Motor neuron (in vitro differentiated cells): ENCODE data around the gene SMAD3. TPM values are rescaled to one million over a fixed set of nuclear protein-coding genes. Genes with fewer than 3 reads are reported as not detected.

ENCODE experiments used
- ATAC-seq, 8 experiments: fragments of 200-7000 bp; cut with Tn5 transposase; replicated peaks in 6 of 8; 2 replicates each; pipeline ENCODE4 v1.8.0; 2021; ENCODE audit warnings: mild to moderate bottlenecking in 8 of 8, moderate library complexity in 8 of 8
- H3K27ac ChIP-seq, 2 donors: fragments of 250-450 bp; sonication (Bioruptor Pico); 2 replicates each; pipeline ENCODE4 v1.9.0; 2021; ENCODE audit warnings: antibody characterized with exemption in 2 of 2, mild to moderate bottlenecking in 2 of 2, moderate library complexity in 1 of 2
- H3K4me1 ChIP-seq, 2 donors: fragments of 250-450 bp; sonication (Bioruptor Pico); replicated peaks in 1 of 2; 2 replicates each; pipeline ENCODE4 v1.6.1; 2021; ENCODE audit warnings: antibody characterized with exemption in 2 of 2, mild to moderate bottlenecking in 2 of 2, moderate library complexity in 1 of 2
- H3K4me3 ChIP-seq, 5 donors: fragments of 250-450 bp; sonication (Bioruptor Pico); 2 replicates each; pipeline ENCODE4 v1.9.0; 2021; ENCODE audit warnings: antibody characterized with exemption in 5 of 5, mild to moderate bottlenecking in 5 of 5, moderate library complexity in 4 of 5
- WGBS, 10 experiments: fragments of 450-650 bp; shearing (Covaris generic); methylation state at CpG; one replicate each; pipeline ENCODE4 v1.0.0; 2022; 5-methylcytosine and 5-hydroxymethylcytosine counted together
- in situ Hi-C, 9 experiments: fragments of 400-800 bp; cut with MboI; loops; one replicate each; pipeline ENCODE4 v1.15.0; 2021; ENCODE audit warnings: low sequenced_read_pairs in 9 of 9, low pct_unique_long_range_greater_than_20kb in 2 of 9; ENCODE audit not compliant: unreplicated experiment in 9 of 9
- total RNA-seq, 8 experiments: library from RNA; unstranded; fragments of 300-600 nt; gene quantifications; 2 replicates each; pipeline versions ENCODE4 v1.2.3 to v1.2.4, GENCODE V29; 2022

SMAD3 gene
- total RNA-seq, 8 experiments from 2014 or later = 4.4 to 57.9 (median 13.9) TPM

DNA sequence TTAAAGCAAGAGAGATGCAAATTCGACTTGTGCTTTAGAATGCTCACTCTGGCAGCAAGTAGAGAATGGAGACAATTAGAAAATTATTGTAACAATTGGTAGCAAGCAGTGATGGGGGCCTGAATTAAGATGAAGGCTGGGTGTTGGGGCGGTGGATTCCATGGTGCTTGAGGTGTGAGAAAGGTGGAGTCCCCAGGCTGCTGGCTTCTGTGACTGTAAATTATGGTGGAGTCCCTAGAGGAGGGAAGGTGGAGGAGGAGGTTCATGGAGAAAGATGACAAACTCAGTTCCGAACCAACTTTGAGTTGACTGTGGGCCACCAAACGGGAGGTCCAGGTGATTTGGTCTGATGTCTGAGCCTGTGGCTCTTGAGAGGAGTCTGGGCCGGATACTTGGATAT lies 10.7 kb upstream of the SMAD3 start:
- no peak for ATAC-seq
- Histone ChIP-seq H3K4me1 (peaks cover 0 to 6% of the 10 kb centered on the region in 2 donors), H3K4me3 (no peak overlapping the region), H3K27ac (no peak overlapping the region)
- WGBS, 10 experiments = 38 to 87% (median 80%) methylated on average over 1 to 5 of the region's 5 CpGs; no CpG with 5 or more reads in 3 of the 10 experiments
- in situ Hi-C loops = no loop called here

DNA sequence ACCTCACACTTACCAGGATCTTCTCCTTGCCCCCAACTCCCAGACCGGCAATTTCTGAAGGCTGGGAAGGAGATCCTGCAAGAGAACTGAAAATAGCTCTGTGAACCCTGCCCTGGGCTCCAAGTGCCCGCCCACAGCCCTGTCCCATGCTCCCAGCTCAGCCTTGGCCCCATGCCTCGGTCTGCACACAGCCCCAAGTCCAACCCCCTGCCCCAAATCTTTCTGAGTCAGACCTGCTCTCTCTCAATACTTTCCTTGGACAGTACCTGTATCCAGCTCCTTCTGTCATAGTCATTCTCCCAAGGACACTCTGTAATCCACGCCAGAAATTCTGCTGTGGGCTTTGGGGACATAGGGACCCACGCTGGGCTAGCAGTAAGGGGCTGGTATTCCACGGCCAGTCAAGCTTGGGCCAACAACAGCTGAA lies 6.3 kb upstream of the SMAD3 start:
- Histone ChIP-seq H3K27ac (no peak overlapping the region), H3K4me3 (no peak overlapping the region), H3K4me1 (peaks cover 0 to 8% of the 10 kb centered on the region in 2 donors)
- no peak for ATAC-seq
- in situ Hi-C loops = no loop called here
- WGBS, 10 experiments = 42 to 100% (median 83%) methylated on average over 1 to 4 of the region's 6 CpGs; no CpG with 5 or more reads in 4 of the 10 experiments

DNA sequence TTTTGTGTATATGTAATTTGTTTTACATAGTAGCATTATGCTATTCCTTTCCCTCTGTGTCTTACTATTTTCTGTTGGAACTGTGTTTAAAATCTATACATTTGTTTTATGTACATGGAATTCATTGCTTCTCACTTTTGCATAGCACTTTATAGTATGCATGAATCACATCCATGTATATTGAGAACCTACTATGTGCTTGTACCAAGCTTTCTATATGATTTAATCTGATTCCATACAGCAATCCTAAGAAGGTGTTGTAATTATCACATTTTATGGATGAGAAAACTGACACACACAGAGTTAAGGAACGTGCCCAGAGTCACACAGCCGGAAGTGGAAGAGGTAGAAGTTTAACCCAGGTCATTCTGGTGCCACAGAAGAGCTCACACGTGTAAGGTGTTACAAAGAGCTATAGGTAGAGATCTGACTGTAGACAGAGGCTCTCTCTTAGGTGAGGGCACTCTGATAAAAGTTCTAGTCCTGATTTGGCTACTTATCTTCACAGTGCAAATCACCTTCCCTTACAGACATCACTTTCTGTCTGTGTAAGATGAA lies 3.5 kb upstream of the SMAD3 start:
- H3K27ac ChIP-seq = no peak overlapping the region
- in situ Hi-C loops = loop anchor here in 1 of 9 experiments (10.0 kb wide), 1 partner anchor 107 kb away; no protein-coding TSS in a partner anchor
- WGBS, 10 experiments = 0 to 100% (median 54%) methylated on average over 1 to 3 of the region's 3 CpGs; no CpG with 5 or more reads in 4 of the 10 experiments
- no peak overlapping the region for H3K4me3 ChIP-seq
- peaks cover 0 to 14% of the 10 kb centered on the region in 2 donors for H3K4me1 ChIP-seq
- ATAC-seq = no peak

DNA sequence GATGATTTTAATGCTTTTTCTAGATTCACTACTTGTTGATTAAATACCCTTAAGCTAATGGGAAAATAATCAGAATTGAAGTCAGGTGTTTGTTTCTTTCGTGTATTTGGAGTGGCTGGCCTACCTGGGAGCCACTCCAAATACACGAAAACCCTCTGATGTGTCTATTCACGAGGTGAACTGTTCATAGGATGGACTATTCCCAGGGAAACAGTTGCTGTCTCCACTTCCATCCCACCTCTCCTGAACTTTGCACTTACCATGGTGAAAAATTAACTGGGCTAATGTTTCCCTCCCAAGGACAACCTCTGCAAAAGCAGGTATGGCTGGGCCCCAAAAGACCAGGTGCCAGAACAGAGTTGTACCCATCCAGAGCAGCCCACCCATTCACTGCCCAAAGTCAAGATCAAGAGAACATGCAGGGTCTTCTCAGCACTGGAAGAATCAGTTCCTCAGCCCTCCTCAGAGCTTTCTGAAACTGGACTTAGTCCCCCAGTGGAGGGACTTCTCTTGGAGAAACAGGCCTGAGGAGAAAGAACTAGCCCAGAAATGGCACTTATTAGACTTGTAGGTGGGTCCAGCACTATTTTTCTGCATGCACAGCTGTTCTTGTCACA lies 2.9 kb upstream of the SMAD3 start:
- no peak for ATAC-seq
- 57 to 100% (median 92%) methylated on average over 1 to 3 of the region's 3 CpGs; no CpG with 5 or more reads in 5 of the 10 experiments for WGBS, 10 experiments
- Histone ChIP-seq H3K27ac (no peak overlapping the region), H3K4me1 (peaks cover 4 to 14% of the 10 kb centered on the region in 2 donors), H3K4me3 (no peak overlapping the region)
- in situ Hi-C loops = loop anchor here in 1 of 9 experiments (10.0 kb wide), 1 partner anchor 108 kb away; no protein-coding TSS in a partner anchor

DNA sequence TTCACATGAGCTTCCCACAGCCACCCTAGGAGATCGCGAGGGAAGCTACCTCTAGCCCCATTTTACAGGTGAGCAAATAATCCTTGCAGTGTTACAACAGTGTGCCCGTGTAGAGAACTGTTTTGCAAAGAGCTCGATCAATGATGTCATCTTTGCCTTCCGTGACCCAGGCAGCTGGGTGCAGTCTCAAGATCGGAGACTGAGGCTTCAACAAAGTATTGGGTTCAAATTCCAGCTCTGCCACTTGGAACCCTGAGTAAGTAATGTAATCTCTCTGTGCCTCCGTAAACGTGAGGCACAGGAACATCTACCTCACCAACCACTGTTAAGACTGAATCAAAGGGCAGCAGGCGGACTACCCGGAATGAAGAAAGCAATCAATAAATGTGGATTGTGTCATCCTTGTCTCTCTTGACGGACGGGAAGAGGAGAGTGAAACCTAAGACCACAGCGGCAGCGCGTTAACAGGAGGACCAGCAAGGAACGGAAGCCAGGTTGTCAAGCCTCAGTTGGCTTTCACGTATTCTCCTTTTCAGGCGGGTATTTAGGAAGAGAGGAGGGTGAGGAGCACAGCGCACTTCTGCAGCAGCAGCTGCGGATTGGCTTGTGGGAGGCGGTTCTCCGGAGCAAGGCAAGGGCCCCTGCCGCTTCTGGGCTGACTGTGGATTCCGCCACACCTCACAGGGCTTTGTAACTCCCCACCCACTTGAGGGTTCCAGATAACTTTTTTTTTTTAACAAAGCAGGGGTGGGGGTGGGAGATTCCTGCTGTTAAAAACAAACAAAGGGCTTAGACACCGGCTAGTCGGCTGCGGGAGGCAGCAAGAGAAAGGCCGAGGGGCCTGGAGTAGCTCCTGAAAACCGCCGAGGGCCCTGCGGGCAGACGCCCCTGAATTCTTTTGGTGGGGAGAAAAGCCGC lies 1.5 kb upstream of the SMAD3 start:
- peak in 5 of 8 experiments; percentile 4 to 18 (median 15) for ATAC-seq
- H3K4me3 ChIP-seq = peak overlapping the region in 3 of 5 donors; percentile 46 to 70 (median 62)
- in situ Hi-C loops = loop anchor here in 1 of 9 experiments (10.0 kb wide), 1 partner anchor 109 kb away; no protein-coding TSS in a partner anchor
- peaks cover 17 to 22% of the 10 kb centered on the region in 2 donors for H3K4me1 ChIP-seq
- H3K27ac ChIP-seq = peak overlapping the region in 1 of 2 donors; percentile 17
- WGBS, 10 experiments = 0 to 100% (median 47%) methylated on average over 1 to 23 of the region's 33 CpGs

DNA sequence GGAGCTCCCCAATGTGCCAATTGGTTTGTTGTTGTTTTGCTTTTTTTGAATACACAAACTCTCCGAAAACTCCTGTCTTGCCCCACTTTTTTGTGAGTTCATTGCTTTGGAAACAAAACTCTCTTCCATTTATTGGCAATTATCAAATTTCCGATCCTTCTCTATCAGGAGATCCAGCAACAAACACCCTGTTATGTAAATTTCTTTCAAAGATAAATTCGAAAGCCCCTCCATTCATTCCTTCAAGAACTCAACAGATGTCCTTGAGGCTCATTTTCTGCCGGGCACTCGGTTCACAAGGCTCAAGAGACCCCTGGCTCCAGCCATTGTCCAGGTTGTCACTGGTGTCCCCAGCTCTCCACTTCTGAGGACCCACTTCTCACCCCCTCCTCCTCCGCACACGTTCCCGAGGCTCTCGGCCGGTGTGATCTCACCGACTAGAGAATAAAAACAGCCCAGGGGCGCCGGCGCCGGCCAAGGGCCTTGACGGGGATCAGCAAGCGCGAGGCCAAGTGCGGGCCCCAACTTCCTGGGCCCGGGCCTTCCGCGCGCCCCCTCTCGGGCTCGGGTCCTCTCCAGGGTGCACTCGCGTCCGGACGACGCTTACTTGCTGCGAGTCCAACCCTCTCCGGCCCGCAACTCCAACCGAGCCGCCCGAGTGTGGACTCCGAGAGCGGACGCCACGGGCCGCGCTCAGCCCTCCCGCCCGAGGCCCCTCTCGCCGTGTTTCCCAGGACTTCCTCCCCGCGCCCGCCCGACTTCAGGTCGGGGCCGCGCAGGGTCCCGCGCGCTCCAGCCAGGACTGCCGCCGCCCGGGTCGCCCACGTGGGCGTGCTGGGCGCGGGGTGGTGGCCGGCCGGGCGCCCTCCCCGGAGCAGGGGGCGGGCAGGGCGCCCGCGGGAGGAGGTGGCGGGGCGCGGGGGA lies 533 bp upstream of the SMAD3 start:
- 0 to 70% (median 34%) methylated on average over 1 to 17 of the region's 75 CpGs for WGBS, 10 experiments
- peaks cover 18 to 26% of the 10 kb centered on the region in 2 donors for H3K4me1 ChIP-seq
- peak overlapping the region; percentile 7 to 75 for H3K27ac ChIP-seq
- peak in 6 of 8 experiments; percentile 72 to 84 (median 82) for ATAC-seq
- peak overlapping the region; percentile 46 to 70 (median 49) for H3K4me3 ChIP-seq
- in situ Hi-C loops = loop anchor here in 1 of 9 experiments (10.0 kb wide), 1 partner anchor 110 kb away; no protein-coding TSS in a partner anchor

DNA sequence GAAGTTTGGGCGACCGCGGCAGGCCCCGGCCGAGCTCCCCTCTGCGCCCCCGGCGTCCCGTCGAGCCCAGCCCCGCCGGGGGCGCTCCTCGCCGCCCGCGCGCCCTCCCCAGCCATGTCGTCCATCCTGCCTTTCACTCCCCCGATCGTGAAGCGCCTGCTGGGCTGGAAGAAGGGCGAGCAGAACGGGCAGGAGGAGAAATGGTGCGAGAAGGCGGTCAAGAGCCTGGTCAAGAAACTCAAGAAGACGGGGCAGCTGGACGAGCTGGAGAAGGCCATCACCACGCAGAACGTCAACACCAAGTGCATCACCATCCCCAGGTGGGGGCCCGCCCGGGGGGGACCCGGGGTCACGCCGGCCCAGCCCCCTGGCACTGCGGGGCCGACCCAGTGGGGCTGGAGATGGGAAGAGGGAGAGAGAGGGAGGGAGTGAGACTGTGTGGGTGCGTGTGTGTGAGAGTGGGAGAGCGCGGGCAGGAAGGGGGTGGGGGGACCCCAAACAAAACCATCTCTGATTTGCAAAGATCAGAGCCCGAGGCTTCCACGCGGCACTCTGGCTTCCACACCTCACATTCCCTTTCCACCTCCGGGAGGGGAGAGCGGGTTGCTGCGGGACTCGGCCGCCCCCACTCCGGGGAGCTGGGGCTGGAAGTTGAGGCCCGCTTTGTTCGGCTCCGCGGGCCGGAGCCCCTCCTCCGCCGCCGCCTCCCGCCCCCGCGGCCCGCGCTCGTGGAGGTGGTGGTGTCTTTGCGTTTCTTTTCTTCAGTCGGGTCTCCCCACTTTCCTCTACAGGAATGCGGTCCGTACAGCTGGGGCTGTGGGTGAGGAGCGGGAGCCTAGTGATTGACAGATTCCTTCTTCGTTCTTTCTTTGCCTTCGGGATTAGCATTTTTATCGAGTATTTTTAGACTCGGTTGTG lies 898 bp downstream of the SMAD3 start:
- peak overlapping the region in 1 of 2 donors; percentile 61 for H3K27ac ChIP-seq
- 0% methylated on average over 2 of the region's 72 CpGs; no CpG with 5 or more reads in 7 of the 10 experiments for WGBS, 10 experiments
- in situ Hi-C loops = loop anchor here in 1 of 9 experiments (10.0 kb wide), 1 partner anchor 111 kb away; no protein-coding TSS in a partner anchor
- H3K4me1 ChIP-seq = peaks cover 18 to 26% of the 10 kb centered on the region in 2 donors
- ATAC-seq = peak in 2 of 8 experiments; percentile 5
- H3K4me3 ChIP-seq = peak overlapping the region; percentile 46 to 70 (median 49)

DNA sequence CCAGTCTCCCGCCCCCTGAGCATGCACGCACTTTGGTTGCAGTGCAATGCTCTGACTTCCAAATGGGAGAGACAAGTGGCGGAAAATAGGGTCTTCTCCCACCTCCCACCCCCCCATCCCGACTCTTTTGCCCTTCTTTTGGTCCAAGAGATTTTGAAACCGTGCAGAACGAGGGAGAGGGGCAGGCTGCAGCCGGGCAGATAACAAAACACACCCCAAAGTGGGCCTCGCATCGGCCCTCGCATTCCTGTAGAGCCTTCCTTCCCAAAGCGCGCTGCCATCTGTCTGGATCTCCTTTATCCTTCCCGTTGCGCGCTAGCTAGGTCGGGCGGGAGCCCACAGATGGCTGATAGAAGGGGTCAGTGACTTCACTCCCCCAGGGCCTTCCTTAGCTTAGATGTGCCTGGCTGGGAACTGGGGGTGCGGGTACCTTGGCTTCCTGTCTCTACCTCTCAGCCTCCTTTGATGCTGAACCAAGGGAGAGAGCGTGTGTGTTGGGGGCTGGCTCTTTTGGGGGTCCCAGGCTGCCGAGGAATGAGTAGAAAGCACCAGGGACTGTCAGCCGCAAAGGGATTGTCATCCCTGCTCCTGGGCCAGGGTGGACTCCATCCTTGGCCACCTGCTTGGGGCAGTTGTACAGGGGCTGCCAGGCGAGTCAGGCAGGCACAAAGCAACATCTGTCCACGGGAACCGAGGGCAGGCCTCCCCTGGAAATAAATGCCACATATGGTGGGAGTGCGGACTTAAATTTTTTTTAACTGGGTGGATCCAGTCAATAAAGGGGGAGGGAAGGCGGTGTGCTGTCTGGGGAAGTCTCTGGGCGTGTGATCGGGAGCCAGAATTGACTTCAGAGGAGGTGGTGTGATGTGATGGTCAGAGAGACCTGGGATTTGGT lies 1.8 kb downstream of the SMAD3 start:
- Histone ChIP-seq H3K4me1 (peaks cover 18 to 26% of the 10 kb centered on the region in 2 donors), H3K4me3 (peak overlapping the region; percentile 46 to 70 (median 49)), H3K27ac (peak overlapping the region in 1 of 2 donors; percentile 61)
- in situ Hi-C loops = loop anchor here in 1 of 9 experiments (10.0 kb wide), 1 partner anchor 112 kb away; no protein-coding TSS in a partner anchor
- ATAC-seq = peak in 3 of 8 experiments; percentile 1 to 8 (median 3)
- 0 to 40% (median 5%) methylated on average over 1 to 15 of the region's 28 CpGs; no CpG with 5 or more reads in 2 of the 10 experiments for WGBS, 10 experiments

DNA sequence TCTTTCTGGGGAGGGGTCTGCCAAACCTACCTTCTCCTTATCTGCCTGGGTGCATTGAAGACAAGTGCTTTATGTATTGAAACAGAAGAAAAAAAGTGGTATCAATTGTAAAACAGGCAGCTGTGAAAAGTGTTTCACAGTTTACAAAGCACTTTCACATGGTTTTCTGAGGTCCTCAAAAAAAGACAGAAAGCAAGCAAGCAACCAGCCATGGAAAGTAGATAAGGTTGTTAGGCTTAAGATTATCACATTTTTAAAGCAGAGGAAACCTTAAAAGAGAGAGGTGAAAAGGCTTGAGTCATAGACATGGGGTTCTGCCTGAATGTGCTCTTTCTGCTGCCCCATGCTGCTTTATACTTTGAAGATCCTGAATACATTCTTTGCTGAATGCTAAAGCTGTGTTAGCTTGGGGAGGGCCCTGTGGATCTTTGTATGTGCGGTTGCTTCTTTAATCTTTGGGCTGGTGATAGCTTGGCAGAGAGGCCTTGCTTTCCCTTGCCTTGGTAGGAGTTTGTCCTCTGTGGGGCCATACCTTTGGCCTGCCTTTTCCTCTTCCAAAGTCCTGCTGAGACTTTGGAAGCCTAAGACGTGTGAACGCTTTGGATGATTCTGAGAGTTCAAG lies 2.6 kb downstream of the SMAD3 start:
- ATAC-seq = no peak
- WGBS, 10 experiments = 0 to 42% (median 20%) methylated on average over 1 to 3 of the region's 3 CpGs; no CpG with 5 or more reads in 4 of the 10 experiments
- peak overlapping the region; percentile 46 to 70 (median 49) for H3K4me3 ChIP-seq
- H3K27ac ChIP-seq = no peak overlapping the region
- peaks cover 18 to 29% of the 10 kb centered on the region in 2 donors for H3K4me1 ChIP-seq
- in situ Hi-C loops = loop anchor here in 1 of 9 experiments (10.0 kb wide), 1 partner anchor 113 kb away; no protein-coding TSS in a partner anchor
